GM19397 (cell line): ENCODE results near the gene ANKMY1.
"Not testable (repeated sequence)": the region's sequence is repeated elsewhere in the genome, so short reads cannot be mapped to it uniquely, and the experiment has no call there.

Experiments
- ATAC-seq: cut with Tn5 transposase; IDR thresholded peaks from one replicate; pipeline ENCODE4 v1.9.1; 2021; ENCODE audit warnings: mild to moderate bottlenecking, moderate library complexity; ENCODE audit not compliant: unreplicated experiment

Gene ANKMY1

GRCh38 chr2:240523451-240524281 lies 34.1 kb downstream of the ANKMY1 start:
- ATAC-seq, result no peak

- ATAC-seq, result no peak
These were observed 35.4 kb downstream of the ANKMY1 start for GRCh38 chr2:240522406-240522805.

DNA sequence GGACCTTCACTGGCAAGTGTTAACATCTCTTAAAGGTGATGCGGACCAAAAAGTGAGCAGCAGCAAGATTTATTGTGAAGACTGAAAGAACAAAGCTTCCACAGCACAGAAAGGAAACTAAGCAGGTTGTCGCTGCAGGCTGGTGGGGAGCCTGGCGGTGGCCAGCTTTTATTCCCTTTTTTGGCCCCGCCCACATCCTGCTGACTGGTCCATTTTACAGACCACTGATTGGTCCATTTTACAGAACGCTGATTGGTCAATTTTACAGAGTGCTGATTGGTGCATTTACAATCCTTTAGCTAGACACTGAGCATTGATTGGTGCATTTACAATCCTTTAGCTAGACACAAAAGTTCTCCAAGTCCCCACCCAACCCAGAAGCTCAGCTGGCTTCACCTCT lies 35.9 kb downstream of the ANKMY1 start:
- not testable (repeated sequence) for ATAC-seq

- ATAC-seq, result no peak
These were observed 36.8 kb downstream of the ANKMY1 start for GRCh38 chr2:240520974-240521350.

- ATAC-seq, result no peak
These were observed 37.4 kb downstream of the ANKMY1 start for GRCh38 chr2:240520130-240520973.

GRCh38 chr2:240519396-240520129 lies 38.2 kb downstream of the ANKMY1 start:
- ATAC-seq, result no peak

DNA sequence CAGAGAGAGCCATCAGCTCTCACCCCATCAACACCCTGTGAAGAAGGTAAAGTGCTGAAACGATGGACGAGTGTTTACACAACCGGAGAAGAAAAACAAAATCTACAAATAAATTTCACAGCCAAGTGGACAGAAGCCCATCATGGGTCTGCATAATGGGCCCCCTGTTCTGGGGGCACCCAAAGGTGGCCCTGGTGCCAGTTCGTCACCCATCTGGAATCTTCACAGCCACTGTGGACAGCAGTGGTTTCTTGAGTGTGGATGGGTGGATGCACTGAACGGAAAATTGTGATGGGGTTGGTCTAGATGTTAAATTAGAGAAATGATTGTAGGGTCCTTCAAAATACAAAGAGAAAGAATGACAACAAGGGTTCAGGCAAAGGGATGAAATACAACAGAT lies 38.8 kb downstream of the ANKMY1 start:
- no peak for ATAC-seq

DNA sequence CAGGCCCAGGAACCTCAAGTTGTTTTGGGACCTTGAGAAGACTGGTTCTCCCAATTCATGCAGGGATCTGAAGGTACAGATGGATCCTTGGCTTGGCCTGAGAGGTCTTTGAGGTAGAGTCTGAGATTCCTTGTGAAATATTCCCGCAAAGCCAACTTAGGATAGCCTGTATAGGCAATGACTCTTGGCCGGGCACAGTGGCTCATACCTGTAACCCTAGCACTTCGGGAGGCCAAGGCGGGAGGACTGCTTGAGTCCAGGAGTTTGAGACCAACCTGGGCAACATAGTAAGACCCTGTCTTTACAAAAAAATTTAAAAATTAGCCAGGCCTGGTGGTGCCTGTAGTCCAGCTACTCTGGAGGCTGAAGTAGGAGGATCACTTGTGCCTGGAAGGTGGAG lies 40.4 kb downstream of the ANKMY1 start:
- ATAC-seq, result no peak

- no peak for ATAC-seq
These were observed 43.2 kb downstream of the ANKMY1 start for GRCh38 chr2:240514631-240515030.

GRCh38 chr2:240513549-240514287 lies 44.1 kb downstream of the ANKMY1 start:
- peak; percentile 87 for ATAC-seq

- no peak for ATAC-seq
These were observed 44.9 kb downstream of the ANKMY1 start for GRCh38 chr2:240512666-240513535.

GRCh38 chr2:240512109-240512485 lies 45.7 kb downstream of the ANKMY1 start:
- no peak for ATAC-seq

DNA sequence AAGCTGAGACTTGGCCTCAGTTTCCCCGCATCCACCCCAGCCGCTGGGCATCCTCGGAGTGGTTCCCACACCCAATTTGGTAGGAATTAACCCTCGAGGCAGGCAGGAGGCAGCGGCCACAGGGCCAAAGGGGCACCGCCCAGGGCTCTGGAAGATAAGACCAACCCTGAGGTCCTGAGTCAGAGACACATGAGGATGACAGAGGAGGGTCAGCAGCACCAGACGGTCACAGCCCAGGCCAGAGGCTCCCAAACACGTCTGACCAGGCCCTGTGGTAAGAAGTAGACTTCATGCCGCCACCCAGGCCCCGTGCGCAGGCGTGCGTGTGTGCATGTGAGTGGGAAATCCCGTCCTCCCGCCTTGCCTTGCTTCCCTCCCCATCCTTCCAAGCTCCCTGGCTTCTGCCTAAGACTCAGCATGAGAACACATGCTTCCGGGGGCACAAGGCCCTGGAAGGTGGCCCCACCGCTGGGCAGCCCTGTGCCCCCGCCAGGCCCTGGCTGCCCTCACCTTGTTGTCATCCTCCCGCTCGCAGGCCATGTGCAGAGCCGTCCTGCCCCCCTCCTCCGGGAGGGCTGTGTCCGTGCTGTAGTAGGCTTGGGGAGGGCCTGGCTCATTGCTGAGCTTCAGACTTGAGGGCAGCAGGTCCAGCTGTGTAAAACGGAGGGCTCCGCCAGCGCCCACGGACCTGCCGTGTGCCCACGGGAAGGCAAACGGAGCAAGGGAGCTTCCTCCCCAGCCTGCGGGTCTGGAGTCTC lies 46.3 kb downstream of the ANKMY1 start:
- ATAC-seq, result no peak

GRCh38 chr2:240510513-240511210 lies 47.1 kb downstream of the ANKMY1 start:
- ATAC-seq, result no peak

DNA sequence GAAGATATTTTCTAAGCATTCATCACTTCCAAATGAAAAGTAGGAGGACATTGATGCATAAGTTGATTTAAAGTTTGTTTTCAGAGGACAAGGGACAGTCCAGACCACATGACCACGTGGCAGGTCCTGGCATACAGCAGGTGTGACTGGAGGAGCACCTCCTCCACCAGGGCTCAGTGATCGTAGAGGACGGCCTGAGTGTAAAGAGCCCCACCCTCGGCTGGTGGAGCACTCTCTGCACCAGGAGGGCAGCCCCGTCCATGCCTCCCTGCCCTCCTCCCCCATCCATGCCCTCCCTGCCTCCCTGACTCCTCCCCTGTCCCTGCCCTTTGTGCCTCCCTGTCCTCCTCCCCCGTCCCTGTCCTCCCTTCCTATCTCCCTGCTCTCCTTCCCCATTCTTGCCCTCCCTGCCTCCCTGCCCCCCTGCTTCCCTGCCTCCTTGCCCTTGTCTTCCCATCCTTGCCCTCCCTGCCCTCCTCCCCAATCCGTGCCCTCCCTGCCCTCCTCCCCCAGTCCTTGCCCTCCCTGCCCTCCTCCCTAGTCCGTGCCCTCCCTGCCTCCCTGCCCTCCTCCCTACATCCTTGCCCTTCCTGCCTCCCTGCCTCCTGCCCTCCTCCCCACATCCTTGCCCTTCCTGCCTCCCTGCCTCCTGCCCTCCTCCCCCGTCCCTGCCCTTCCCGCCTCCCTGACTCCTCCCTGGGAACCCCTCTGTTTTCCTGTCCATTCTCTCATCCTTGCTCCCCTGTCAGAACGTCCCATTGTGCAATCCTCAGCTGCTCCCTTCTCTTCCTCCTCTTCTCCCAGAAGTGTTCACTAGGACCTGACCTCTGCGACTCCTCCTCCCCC lies 47.9 kb downstream of the ANKMY1 start:
- no peak for ATAC-seq

- ATAC-seq, result no peak
These were observed 48.8 kb downstream of the ANKMY1 start for GRCh38 chr2:240508832-240509545.

GRCh38 chr2:240507778-240508251 lies 50.0 kb downstream of the ANKMY1 start:
- no peak for ATAC-seq
